Left lung (tissue), 10 donors: ENCODE data around the gene CWC27. TPM values are rescaled to one million over a fixed set of nuclear protein-coding genes. Genes with fewer than 3 reads are reported as not detected.
A peak's percentile ranks its signal among the peaks of the same experiment; 100 is the strongest.

Experiments used
- ATAC-seq: fragments of 200-7000 bp; cut with Tn5 transposase; one replicate; pipeline ENCODE4 v1.9.1; 2020; ENCODE audit warnings: moderate library complexity
- DNase-seq, 4 donors: peaks; one replicate each; pipeline ENCODE4 v3.0.0-alpha.2; 2013 to 2020
- H3K27ac ChIP-seq, 2 donors: fragments of 200-600 bp; sonication (generic) in 1 of 2; one replicate each; pipeline versions ENCODE4 v1.5.0 to v1.8.0; 2020 to 2021
- H3K27me3 ChIP-seq, 2 donors: fragments of 200-600 bp; sonication (generic) in 1 of 2; one replicate each; pipeline versions ENCODE4 v1.5.0 to v1.8.0; 2020 to 2021
- H3K36me3 ChIP-seq, 2 donors: fragments of 200-600 bp; sonication (generic) in 1 of 2; one replicate each; pipeline versions ENCODE4 v1.5.0 to v1.8.0; 2020 to 2021
- H3K4me1 ChIP-seq, 2 donors: fragments of 200-600 bp; one replicate each; pipeline ENCODE4 v1.8.0; 2021
- H3K4me3 ChIP-seq, 2 donors: fragments of 200-600 bp; sonication (generic) in 1 of 2; one replicate each; pipeline versions ENCODE4 v1.5.0 to v1.8.0; 2020 to 2021; ENCODE audit warnings: mild to moderate bottlenecking in 1 of 2
- H3K9me3 ChIP-seq, 2 donors: fragments of 200-600 bp; sonication (generic) in 1 of 2; one replicate each; pipeline versions ENCODE4 v1.5.0 to v1.8.0; 2020 to 2021
- intact Hi-C, 2 donors: fragments of 100-400 bp; cut with DNase I; formaldehyde crosslinking; loops; one replicate each; pipeline versions ENCODE4 v1.11.2 to v1.14.2; 2022
- polyA plus RNA-seq, 6 donors: library from polyadenylated mRNA; unstranded; fragments of 120-200 nt; gene quantifications; one replicate each; pipeline ENCODE4 v1.2.1, GENCODE V29; 2013; ENCODE audit not compliant: insufficient read length in 6 of 6
- total RNA-seq, 2 donors: library from RNA; stranded (reverse); fragmentation: NEBNext Ultra II Directional; extraction: Animal tissue kit (Norgen Biotek cat#: 25700); gene quantifications; one replicate each; pipeline ENCODE4 v1.2.1, GENCODE V29; 2021
- TF ChIP-seq, protein P1 (sequence below), 2 donors: fragments of 200-600 bp; sonication (generic) in 1 of 2; IDR thresholded peaks; one replicate each; pipeline versions ENCODE4 v1.5.0 to v1.8.0; 2021; ENCODE audit warnings: antibody characterized with exemption in 2 of 2
- donor health status: DM: no; HTN: yes; CAD: no.
- donor health status: DM: no; HTN: no; CAD: no.

The CWC27 gene
- total and polyA plus RNA-seq, 8 donors = 14.3 to 45.4 (median 36.3) TPM

DNA sequence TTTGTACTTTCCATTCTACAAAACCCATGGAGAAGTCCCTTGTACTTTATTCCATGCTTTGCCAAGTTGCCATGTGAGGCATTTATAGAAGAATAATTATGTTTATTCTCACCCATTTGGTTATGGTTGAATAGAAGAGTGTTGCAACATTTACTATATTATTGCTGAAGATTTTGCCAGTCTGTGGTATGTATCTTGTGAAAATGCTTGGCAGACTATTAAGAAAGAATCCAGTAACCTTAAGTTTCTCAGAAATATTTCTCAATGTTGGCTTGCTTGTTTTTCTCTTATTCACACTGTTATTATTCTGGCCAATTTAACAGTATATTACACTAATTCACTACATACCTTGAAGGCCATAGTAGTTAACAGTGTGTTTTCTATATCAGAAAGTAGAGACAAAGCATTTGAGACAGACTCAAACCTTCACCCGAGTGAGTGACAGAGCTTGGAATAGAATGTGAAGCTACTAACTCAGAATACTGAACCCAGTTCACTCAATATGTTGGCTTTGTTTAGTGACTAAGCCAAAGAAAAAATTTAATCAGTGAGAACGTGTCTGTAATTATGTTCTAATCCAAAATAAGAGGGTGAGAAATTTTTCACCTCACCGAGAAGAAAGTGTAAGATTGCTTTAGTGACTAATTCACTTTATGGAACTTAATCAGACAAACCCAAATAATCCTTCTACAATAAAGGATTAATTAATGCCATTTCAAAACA, 184.4 kb downstream of the CWC27 start:
- no peaks in the 10 kb centered on the region for H3K27me3 ChIP-seq
- no peak for DNase-seq
- TF ChIP-seq, protein P1, sequence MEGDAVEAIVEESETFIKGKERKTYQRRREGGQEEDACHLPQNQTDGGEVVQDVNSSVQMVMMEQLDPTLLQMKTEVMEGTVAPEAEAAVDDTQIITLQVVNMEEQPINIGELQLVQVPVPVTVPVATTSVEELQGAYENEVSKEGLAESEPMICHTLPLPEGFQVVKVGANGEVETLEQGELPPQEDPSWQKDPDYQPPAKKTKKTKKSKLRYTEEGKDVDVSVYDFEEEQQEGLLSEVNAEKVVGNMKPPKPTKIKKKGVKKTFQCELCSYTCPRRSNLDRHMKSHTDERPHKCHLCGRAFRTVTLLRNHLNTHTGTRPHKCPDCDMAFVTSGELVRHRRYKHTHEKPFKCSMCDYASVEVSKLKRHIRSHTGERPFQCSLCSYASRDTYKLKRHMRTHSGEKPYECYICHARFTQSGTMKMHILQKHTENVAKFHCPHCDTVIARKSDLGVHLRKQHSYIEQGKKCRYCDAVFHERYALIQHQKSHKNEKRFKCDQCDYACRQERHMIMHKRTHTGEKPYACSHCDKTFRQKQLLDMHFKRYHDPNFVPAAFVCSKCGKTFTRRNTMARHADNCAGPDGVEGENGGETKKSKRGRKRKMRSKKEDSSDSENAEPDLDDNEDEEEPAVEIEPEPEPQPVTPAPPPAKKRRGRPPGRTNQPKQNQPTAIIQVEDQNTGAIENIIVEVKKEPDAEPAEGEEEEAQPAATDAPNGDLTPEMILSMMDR (IDR thresholded peaks at IDR 0.05) = no peak
- H3K4me3 ChIP-seq = no peak overlapping the region
- no peak for ATAC-seq
- H3K36me3 ChIP-seq = no peaks in the 10 kb centered on the region
- intact Hi-C loops = loop anchor here in 1 of 2 donors (10.0 kb wide), 1 partner anchor 532 kb away; the partner anchor contains the start of gene ADAMTS6
- no peaks in the 10 kb centered on the region for H3K4me1 ChIP-seq
- H3K9me3 ChIP-seq = no peaks in the 10 kb centered on the region
- H3K27ac ChIP-seq = no peak overlapping the region

DNA sequence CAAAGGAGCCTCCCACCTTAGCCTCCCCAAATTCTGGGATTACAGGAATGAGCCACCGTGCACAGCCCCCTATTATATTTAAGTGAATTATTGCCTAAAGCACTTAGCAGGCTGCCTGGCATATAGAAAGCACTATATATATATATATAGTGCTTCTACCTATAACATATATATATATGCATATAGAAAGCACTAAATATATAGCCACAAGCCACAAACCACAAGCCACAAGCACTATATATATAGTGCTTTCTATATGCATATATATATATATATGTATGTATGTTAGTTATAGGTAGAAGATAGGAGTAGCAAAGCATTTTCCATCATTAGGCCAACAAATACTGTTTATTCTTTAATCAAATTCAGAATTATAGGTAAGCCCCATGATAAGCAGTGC, 185.8 kb downstream of the CWC27 start:
- DNase-seq (no peak), ATAC-seq (no peak)
- H3K4me1 ChIP-seq = no peaks in the 10 kb centered on the region
- no peak overlapping the region for H3K27ac ChIP-seq
- TF ChIP-seq, protein P1 (IDR thresholded peaks at IDR 0.05) = no peak
- H3K4me3 ChIP-seq = no peak overlapping the region
- H3K9me3 ChIP-seq = no peaks in the 10 kb centered on the region
- H3K27me3 ChIP-seq = no peaks in the 10 kb centered on the region
- no peaks in the 10 kb centered on the region for H3K36me3 ChIP-seq
- intact Hi-C loops = loop anchor here in 1 of 2 donors (10.0 kb wide), 1 partner anchor 530 kb away; the partner anchor contains the start of gene ADAMTS6

- TF ChIP-seq, protein P1 (IDR thresholded peaks at IDR 0.05) = peak in 1 of 2 donors; percentile 40
- Histone ChIP-seq H3K4me3 (no peak overlapping the region), H3K36me3 (peaks cover 0 to 10% of the 10 kb centered on the region in 2 donors), H3K4me1 (no peaks in the 10 kb centered on the region), H3K27me3 (no peaks in the 10 kb centered on the region), H3K27ac (no peak overlapping the region), H3K9me3 (peaks cover 0 to 18% of the 10 kb centered on the region in 2 donors)
- intact Hi-C loops = loop anchor here in 1 of 2 donors (10.0 kb wide), 1 partner anchor 526 kb away; the partner anchor contains the start of gene ADAMTS6
- DNase-seq = peak in 1 of 4 donors; percentile 37
- no peak for ATAC-seq
Observed at GRCh38 chr5:64958757-64959391, 190.1 kb downstream of the CWC27 start.

GRCh38 chr5:64963278-64963677, 194.5 kb downstream of the CWC27 start:
- H3K9me3 ChIP-seq = peaks cover 0 to 19% of the 10 kb centered on the region in 2 donors
- peaks cover 0 to 10% of the 10 kb centered on the region in 2 donors for H3K36me3 ChIP-seq
- no peak overlapping the region for H3K4me3 ChIP-seq
- TF ChIP-seq, protein P1 (IDR thresholded peaks at IDR 0.05) = no peak
- intact Hi-C loops = no loop called here
- H3K27me3 ChIP-seq = no peaks in the 10 kb centered on the region
- ATAC-seq = no peak
- DNase-seq = no peak
- H3K4me1 ChIP-seq = no peaks in the 10 kb centered on the region
- H3K27ac ChIP-seq = no peak overlapping the region

GRCh38 chr5:64968591-64969110, 199.9 kb downstream of the CWC27 start:
- H3K27ac ChIP-seq = no peak overlapping the region
- TF ChIP-seq, protein P1 (IDR thresholded peaks at IDR 0.05) = no peak
- peaks cover 0 to 3% of the 10 kb centered on the region in 2 donors for H3K9me3 ChIP-seq
- intact Hi-C loops = no loop called here
- DNase-seq (no peak), ATAC-seq (no peak)
- no peaks in the 10 kb centered on the region for H3K4me1 ChIP-seq
- H3K4me3 ChIP-seq = no peak overlapping the region
- H3K27me3 ChIP-seq = no peaks in the 10 kb centered on the region
- peaks cover 0 to 10% of the 10 kb centered on the region in 2 donors for H3K36me3 ChIP-seq
